ENCODE measurements around the gene NRAP.

GRCh38 chr10:113578773-113579172, 85.1 kb downstream of the NRAP start:
- TF ChIP-seq CTCF (IDR thresholded peaks at IDR 0.05; ENCODE audit: low read depth, low read length, missing input control) (no peak), MAX (IDR thresholded peaks at IDR 0.05) (no peak), GABPA (IDR thresholded peaks at IDR 0.05 in 1 of 2, conservative IDR thresholded peaks at IDR 0.05 in 1 of 2) (no peak), ZBTB33 (IDR thresholded peaks at IDR 0.05) (no peak)

Data from liver (tissue), 3 donors.